Measurements from ENCODE around the gene ALDH3A1.

ALDH3A1 gene

GRCh38 chr17:19719355-19720209 lies 28.5 kb downstream of the ALDH3A1 start:
- DNase-seq (ENCODE audit: low read depth in 2 of 2) = no peak

- no peak for DNase-seq (ENCODE audit: low read depth in 2 of 2)
These were observed 29.3 kb downstream of the ALDH3A1 start for GRCh38 chr17:19718613-19719354.

DNA sequence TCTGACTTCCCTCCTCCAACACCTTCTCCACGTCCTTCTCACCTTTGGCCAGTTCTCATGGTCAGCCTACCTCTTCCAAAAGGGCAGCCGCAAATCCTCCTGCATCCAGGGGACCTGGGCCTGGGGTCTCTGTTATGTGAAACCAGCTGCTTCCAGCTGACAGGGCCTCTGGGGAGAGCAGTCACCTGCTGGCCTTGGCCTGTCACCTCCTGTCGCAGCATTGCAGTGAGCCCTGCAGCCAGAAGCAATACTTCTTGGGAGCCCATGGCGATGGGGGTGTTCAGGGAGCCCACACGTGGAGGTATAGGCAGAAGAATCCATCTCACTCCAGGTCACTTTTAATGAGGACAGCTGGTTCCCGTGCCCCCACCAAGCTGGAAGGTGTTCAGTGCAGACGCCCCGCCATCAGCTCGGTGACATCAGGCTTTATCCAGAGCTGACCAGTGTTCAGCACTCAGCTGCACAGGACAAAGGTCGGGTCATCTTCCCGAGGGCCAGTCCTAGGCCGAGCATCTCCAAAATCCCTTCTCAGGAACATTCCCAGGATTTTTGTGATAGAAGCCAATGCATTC lies 30.0 kb downstream of the ALDH3A1 start:
- no peak for DNase-seq (ENCODE audit: low read depth in 2 of 2)

- DNase-seq (ENCODE audit: low read depth in 2 of 2) = no peak
These were observed 30.6 kb downstream of the ALDH3A1 start for GRCh38 chr17:19717411-19717908.

DNA sequence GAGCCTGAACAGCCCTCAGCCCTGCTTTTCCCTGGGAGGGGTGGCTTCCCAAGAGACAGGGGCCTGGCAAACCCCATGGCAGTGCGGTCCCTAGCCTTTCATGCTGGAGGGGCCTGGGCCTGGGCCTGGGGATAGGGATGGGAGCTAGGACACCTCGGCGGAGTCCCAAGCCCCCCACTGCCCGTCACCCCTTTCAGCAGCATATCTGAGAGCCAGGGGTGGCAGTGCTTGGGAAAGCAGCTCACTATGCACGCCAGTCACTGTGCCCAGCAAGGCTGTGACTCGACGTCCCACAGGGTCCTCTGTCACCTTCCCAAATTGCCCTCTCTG lies 31.1 kb downstream of the ALDH3A1 start:
- DNase-seq (ENCODE audit: low read depth in 2 of 2) = no peak

- DNase-seq (ENCODE audit: low read depth in 2 of 2) = no peak
These were observed 31.7 kb downstream of the ALDH3A1 start, which contains the start of gene SLC47A2 for GRCh38 chr17:19716108-19717030. TSS of gene SLC47A2 (minus strand) at chr17:19716584. CDS start at chr17:19716555, 29 bp downstream.

DNA sequence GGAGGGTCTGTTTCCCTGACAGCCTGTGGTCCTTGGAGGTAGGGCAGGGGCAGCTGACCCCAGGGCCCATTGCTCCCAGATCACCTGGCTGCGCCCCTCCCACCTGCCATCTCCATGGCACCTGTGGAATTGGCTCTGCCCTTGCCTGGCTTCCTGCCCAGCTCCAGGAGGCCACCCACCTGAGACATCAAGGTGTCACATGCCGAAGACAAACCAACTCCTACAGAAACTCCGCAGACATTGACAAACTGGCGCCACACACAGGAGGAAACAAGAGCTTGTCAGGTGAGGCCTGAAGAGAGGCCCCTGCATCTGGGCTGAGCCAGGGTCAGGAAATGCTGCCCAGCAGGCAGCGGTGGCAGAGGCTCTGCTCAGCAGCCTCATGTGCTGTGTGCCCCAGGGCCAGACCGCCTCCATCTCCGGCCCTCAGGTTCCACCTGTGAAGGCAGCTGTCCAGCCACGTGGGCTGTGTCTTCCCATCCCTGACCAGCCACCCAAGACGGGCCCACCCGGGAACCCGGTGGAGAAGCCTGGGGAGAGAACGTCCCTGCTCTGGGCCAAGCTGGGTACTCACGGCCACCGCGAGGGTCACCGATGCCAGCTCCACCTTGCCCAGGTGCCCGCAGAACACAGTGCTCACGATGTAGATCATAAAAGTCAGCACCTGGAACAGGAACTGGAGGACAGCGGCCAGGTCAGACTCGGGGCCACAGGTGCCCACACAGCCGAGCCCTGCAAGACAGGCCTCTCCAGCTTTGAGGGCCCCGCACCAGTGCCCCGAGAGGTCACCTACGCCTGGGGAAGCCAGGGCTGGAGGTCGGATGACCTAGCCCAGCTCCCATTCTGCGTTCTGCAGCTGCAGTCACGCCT lies 33.3 kb downstream of the ALDH3A1 start:
- DNase-seq (ENCODE audit: low read depth in 2 of 2) = no peak

- DNase-seq (ENCODE audit: low read depth in 2 of 2) = no peak
These were observed 34.2 kb downstream of the ALDH3A1 start for GRCh38 chr17:19713901-19714361.

DNA sequence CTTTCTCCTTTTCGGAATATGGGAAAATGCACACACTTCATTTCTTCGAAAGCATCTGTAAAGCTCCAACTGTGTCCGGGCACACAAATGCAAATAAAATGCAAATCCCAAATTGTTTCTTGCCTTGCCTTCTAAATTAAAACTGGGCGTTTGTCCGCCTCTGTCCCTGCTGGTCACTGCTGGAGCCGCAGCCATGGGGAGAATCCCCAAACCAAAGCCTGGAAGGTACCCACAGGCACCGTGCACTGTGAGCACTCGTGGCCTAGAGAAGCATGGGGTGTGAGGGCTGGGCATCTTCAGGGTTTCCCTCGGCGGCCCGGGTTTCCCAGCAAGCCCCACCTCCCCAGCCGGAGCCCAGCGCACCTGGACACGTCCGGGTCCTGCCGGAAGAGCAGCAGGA lies 34.6 kb downstream of the ALDH3A1 start:
- no peak for DNase-seq (ENCODE audit: low read depth in 2 of 2)

DNA sequence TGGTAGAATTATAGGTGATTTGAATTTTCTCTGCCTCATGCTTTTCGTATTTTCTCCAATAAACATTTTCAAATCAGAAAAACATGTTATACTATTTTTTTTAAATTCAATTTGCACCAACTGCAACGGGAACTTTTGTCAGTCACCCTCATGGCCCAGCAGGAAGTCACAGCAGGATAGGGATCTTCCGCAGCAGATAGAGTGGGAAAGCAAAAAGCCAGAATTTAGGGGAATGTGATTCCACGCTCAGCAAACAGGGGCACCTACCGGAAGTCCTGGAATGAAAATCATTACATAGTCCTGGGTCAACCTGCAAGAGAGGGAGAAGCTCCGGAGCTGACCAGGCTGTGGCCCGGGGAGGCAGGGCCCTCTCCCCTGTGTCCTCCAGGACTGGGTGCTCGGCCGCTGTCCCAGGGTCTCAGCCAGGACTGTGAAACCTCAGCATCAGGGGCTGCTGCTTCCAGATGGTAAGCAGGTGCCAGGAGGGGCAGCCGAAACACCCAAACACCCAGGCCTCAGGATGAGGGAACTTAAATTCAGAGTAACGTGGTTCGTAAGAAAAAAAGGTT lies 35.6 kb downstream of the ALDH3A1 start:
- DNase-seq (ENCODE audit: low read depth in 2 of 2) = no peak

GRCh38 chr17:19709841-19710240 lies 38.3 kb downstream of the ALDH3A1 start:
- no peak for DNase-seq (ENCODE audit: low read depth in 2 of 2)

- no peak for DNase-seq (ENCODE audit: low read depth in 2 of 2)
These were observed 39.5 kb downstream of the ALDH3A1 start for GRCh38 chr17:19708431-19709175.

DNA sequence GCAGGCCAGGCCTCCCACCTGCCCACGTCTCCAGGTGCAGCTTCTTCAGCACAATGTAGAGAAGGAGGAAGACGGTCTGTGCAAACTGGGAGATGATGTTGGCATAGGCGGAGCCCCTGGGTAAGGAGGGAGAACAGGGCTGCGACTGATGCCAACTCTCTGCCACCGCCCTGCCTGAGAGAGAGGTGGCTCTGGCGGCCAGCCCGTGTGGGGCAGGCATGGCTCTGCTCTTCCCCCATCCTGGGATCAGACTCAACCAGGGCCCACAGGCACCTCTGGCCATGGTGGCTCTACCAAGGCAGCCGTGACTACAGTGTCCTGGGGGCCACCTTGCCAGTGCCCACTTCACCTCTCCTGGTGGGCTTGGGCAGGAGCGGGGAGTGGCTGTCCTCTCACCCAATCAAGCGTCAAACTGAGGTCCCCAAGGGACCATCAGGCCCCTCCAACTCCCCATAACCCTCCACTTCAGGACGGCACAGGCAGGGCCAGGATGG lies 40.3 kb downstream of the ALDH3A1 start:
- DNase-seq (ENCODE audit: low read depth in 2 of 2) = no peak

DNA sequence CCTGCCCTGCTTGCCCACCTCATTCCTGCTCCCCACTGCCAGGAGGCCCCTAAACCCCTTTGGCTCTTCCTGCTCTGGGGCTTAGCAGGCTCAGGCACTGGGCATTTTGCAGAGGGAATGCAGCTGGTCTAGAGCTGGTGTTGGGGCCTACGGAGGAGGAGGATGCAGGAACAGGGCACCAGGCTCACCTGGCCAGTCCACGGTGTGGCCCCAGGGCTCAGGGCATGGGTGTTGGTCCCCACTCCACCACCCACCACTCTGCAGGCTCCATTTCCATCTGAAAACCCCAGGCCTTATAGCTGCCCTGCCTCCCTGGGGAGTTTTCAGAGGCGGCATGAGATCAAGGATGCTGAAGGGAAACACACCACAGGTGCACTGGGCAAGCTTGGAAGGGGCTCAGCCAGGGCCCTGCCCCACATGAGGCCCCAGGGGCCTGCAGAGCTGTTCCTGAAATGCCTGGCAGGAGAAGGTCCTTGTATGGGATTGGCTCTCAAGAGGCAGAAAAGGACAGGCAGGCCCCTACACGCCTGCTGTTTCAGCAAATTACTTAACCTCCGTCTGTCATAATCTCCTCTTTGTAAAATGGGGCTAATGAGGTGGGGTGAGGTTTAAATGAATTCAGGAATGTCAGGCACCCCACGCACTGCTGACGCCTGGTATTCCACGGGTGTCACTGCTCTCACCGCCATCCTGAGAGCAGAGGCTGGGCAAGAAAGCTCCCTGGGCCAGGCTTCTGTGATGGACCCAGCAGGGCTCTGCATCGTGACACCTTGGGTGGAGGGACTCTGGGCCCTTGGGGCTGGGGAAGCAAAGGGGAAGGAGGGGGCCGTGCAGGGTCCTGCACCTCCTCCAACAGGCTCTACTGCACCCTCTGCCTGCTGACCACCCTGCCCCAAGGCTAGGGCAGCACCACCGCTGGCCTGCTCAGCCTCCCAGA lies 41.0 kb downstream of the ALDH3A1 start:
- no peak for DNase-seq (ENCODE audit: low read depth in 2 of 2)

DNA sequence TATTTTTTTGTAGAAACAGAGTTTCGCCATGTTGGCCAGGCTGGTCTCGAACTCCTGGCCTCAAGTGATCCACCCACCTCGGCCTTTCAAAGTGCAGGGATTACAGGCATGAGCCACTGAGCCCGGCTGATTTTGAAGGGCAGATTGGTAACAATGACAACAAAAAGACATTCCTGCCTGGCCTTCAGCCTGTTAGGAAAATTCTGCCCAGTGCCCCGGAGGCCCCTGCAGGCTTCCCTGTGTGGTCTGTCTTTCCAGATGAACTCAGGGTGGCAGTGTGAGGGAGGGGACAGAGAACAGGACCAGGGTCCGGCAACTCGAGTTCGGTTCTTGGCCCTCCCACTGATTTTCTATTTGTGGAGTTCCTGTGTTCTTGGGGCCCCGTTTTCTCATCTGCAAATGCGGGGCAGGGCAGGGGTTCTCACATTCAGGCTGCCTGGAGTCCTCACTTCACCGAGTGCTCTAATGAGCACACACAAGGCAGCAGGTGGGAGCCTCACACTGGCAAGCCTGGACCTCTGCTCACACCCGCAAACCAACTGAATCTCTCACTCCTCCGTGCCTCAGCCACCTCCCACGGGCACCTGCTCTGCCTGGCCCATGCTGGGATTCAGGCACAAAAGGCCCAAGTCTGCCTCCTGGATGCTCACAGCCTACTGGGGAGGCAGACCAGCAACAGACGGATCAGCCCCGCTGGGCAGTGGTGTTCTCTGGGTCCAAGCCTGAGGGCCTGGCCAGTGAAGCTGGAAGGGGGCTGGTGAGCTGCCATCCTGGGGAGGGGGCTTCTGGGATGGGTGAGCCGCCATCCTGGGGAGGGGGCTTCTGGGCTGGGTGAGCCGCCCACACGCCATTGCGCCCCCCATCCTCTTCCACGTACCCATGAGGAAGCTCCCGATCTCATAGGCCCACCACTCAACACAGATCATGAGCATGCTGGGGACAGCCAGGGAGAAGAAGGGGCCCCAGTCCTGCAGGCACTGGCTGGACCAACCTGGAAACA lies 42.0 kb downstream of the ALDH3A1 start:
- no peak for DNase-seq (ENCODE audit: low read depth in 2 of 2)

GRCh38 chr17:19705201-19705600 lies 42.9 kb downstream of the ALDH3A1 start:
- DNase-seq (ENCODE audit: low read depth in 2 of 2) = no peak
